Gastrocnemius medialis (tissue), 4 donors: ENCODE data around the gene IRAK2. TPM values are rescaled to one million over a fixed set of nuclear protein-coding genes. Genes with fewer than 3 reads are reported as not detected.

Source experiments
- ATAC-seq, 2 donors: fragments of 150-250 bp; one replicate each; pipeline ENCODE4 v1.9.1; 2016
- DNase-seq, 2 donors: peaks; one replicate each; pipeline ENCODE4 v3.0.0-alpha.2; 2019
- H3K27ac ChIP-seq, 4 donors: fragments of 200-600 bp; sonication (generic); 1 replicate in 1 of 4; 2 replicates in 3 of 4; pipeline ENCODE4 v1.5.1; 2016 to 2018; ENCODE audit warnings: mild to moderate bottlenecking in 2 of 4, moderate library complexity in 1 of 4
- H3K27me3 ChIP-seq, 3 donors: fragments of 200-600 bp; sonication (generic) in 2 of 3; 1 replicate in 1 of 3; 2 replicates in 2 of 3; pipeline versions ENCODE4 v1.5.1 to v1.6.0; 2016 to 2019; ENCODE audit warnings: mild to moderate bottlenecking in 1 of 3, moderate library complexity in 1 of 3
- H3K36me3 ChIP-seq, 2 donors: fragments of 200-600 bp; sonication (generic) in 1 of 2; one replicate each; pipeline ENCODE4 v1.5.1; 2017 to 2018
- H3K4me1 ChIP-seq, 2 donors: fragments of 200-600 bp; sonication (generic) in 1 of 2; one replicate each; pipeline ENCODE4 v1.5.1; 2016 to 2017; ENCODE audit warnings: mild to moderate bottlenecking in 2 of 2
- H3K4me3 ChIP-seq, 4 donors: fragments of 200-600 bp; sonication (generic) in 3 of 4; 1 replicate in 1 of 4; 2 replicates in 3 of 4; pipeline ENCODE4 v1.5.1; 2016 to 2019; ENCODE audit warnings: mild to moderate bottlenecking in 2 of 4
- H3K9me3 ChIP-seq, 3 donors: fragments of 200-600 bp; sonication (generic) in 2 of 3; 1 replicate in 1 of 3; 2 replicates in 2 of 3; pipeline ENCODE4 v1.5.1; 2016 to 2019
- POLR2A ChIP-seq, 2 donors: fragments of 450-650 bp; IDR thresholded peaks; one replicate each; pipeline ENCODE4 v1.6.1; 2017; ENCODE audit warnings: antibody characterized with exemption in 2 of 2, mild to moderate bottlenecking in 2 of 2, moderate library complexity in 2 of 2
- in situ Hi-C, 4 donors: fragments of 200-750 bp; cut with MboI; loops; one replicate each; pipeline versions ENCODE4 v1.15.0 to v1.8.0; 2017; ENCODE audit warnings: low sequenced_read_pairs in 4 of 4
- intact Hi-C: fragments of 100-400 bp; cut with DNase I; formaldehyde crosslinking; loops from one replicate; pipeline ENCODE4 v1.15.1; 2023; ENCODE audit warnings: low total_unique reads
- total RNA-seq, 4 donors: library from RNA; depleted of rRNA; stranded (reverse); fragments of >200 nt; gene quantifications; one replicate each; pipeline versions ENCODE4 v1.1.0 to v1.2.3, GENCODE V29; 2016
- TF ChIP-seq, protein P1 (sequence below), 5 experiments: fragments of 450-650 bp in 3 of 5; fragments of 200-600 bp in 2 of 5; sonication (generic) in 2 of 5; IDR thresholded peaks in 4 of 5; conservative IDR thresholded peaks in 1 of 5; 1 replicate in 4 of 5; 2 replicates in 1 of 5; pipeline ENCODE4 v1.5.1; 2016 to 2019; ENCODE audit warnings: antibody characterized with exemption in 5 of 5, mild to moderate bottlenecking in 3 of 5, moderate library complexity in 3 of 5

The IRAK2 gene
- total RNA-seq, 4 donors from 2014 or later, result 21.9 to 42.0 (median 25.8) TPM

DNA sequence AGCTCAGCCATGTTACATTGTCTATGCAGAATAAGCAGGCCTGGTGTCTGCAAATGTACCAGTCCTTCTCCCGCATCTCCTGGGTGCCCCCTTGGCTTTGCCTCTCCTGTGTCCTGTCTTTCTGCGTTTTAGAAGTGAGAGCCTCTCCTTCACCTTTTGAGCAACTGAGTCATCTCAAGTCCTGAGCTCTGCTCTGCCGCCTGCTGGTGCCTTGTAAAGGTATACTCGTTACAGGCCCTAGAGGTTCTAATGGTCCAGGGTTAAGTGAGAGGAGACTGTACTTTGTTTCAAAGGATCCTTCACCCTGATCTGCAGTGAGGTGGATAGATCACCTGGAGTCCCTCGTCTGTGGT lies 115.4 kb downstream of the IRAK2 start:
- no peak for ATAC-seq
- intact Hi-C loops, result no loop called here
- Histone ChIP-seq H3K27me3 (no peaks in the 10 kb centered on the region), H3K9me3 (no peaks in the 10 kb centered on the region), H3K27ac (no peak overlapping the region), H3K36me3 (peaks cover 0 to 72% of the 10 kb centered on the region in 2 donors), H3K4me3 (no peak overlapping the region), H3K4me1 (peaks cover 0 to 2% of the 10 kb centered on the region in 2 donors)
- no peak for TF ChIP-seq POLR2A (IDR thresholded peaks at IDR 0.05)
- TF ChIP-seq, protein P1, sequence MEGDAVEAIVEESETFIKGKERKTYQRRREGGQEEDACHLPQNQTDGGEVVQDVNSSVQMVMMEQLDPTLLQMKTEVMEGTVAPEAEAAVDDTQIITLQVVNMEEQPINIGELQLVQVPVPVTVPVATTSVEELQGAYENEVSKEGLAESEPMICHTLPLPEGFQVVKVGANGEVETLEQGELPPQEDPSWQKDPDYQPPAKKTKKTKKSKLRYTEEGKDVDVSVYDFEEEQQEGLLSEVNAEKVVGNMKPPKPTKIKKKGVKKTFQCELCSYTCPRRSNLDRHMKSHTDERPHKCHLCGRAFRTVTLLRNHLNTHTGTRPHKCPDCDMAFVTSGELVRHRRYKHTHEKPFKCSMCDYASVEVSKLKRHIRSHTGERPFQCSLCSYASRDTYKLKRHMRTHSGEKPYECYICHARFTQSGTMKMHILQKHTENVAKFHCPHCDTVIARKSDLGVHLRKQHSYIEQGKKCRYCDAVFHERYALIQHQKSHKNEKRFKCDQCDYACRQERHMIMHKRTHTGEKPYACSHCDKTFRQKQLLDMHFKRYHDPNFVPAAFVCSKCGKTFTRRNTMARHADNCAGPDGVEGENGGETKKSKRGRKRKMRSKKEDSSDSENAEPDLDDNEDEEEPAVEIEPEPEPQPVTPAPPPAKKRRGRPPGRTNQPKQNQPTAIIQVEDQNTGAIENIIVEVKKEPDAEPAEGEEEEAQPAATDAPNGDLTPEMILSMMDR (IDR thresholded peaks at IDR 0.05 in 4 of 5, conservative IDR thresholded peaks at IDR 0.05 in 1 of 5), result no peak
- no peak for DNase-seq
- in situ Hi-C loops, result no loop called here

DNA sequence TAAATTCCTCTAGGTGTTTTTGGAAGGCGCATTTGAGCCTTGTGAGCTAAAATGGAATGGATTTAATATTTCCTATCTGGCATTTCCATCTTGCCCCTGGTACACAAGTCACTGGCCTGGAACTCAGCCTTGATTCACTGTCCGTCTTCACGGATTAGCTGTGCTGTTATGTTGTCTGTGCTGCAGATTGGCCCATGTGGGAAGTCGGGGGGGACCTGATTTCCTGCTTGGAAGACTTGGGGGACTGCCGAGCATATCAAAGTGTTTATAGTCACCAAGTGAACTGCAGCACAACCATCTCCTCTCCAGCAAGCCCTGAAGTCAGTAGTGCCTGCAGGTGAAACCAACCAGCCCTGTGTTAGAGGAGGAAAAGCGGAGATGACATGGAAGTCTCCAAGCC lies 115.9 kb downstream of the IRAK2 start:
- in situ Hi-C loops, result no loop called here
- no peak for ATAC-seq
- H3K9me3 ChIP-seq, result no peaks in the 10 kb centered on the region
- no peak for DNase-seq
- TF ChIP-seq POLR2A (IDR thresholded peaks at IDR 0.05), result no peak
- TF ChIP-seq, protein P1 (IDR thresholded peaks at IDR 0.05 in 4 of 5, conservative IDR thresholded peaks at IDR 0.05 in 1 of 5), result no peak
- no peaks in the 10 kb centered on the region for H3K27me3 ChIP-seq
- intact Hi-C loops, result no loop called here
- no peaks in the 10 kb centered on the region for H3K4me1 ChIP-seq
- H3K27ac ChIP-seq, result no peak overlapping the region
- H3K4me3 ChIP-seq, result no peak overlapping the region
- H3K36me3 ChIP-seq, result peaks cover 0 to 76% of the 10 kb centered on the region in 2 donors

DNA sequence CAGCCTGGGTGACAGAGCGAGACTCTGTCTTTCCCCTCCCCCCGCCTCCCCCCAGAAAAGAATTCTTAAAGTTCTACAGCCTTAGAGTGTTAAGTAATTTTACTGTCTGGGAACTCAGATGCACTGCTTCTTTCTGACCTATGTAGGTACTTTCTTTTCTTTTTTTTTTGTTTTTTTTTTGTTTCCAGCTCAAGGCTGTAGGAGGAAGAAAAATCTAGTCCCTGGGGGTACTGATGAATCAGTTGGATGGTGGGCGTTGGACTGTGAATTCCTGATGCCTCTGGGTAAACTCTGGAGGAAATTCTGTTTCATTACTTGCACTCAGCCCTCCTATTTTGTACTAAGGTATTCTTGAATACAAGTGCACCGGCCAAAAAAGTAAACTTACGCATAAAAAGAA lies 117.2 kb downstream of the IRAK2 start:
- Histone ChIP-seq H3K9me3 (no peaks in the 10 kb centered on the region), H3K27ac (no peak overlapping the region), H3K4me1 (no peaks in the 10 kb centered on the region), H3K27me3 (no peaks in the 10 kb centered on the region), H3K4me3 (no peak overlapping the region), H3K36me3 (peaks cover 0 to 78% of the 10 kb centered on the region in 2 donors)
- intact Hi-C loops, result no loop called here
- in situ Hi-C loops, result no loop called here
- no peak for TF ChIP-seq POLR2A (IDR thresholded peaks at IDR 0.05)
- TF ChIP-seq, protein P1 (IDR thresholded peaks at IDR 0.05 in 4 of 5, conservative IDR thresholded peaks at IDR 0.05 in 1 of 5), result no peak
- ATAC-seq, result no peak
- DNase-seq, result no peak

DNA sequence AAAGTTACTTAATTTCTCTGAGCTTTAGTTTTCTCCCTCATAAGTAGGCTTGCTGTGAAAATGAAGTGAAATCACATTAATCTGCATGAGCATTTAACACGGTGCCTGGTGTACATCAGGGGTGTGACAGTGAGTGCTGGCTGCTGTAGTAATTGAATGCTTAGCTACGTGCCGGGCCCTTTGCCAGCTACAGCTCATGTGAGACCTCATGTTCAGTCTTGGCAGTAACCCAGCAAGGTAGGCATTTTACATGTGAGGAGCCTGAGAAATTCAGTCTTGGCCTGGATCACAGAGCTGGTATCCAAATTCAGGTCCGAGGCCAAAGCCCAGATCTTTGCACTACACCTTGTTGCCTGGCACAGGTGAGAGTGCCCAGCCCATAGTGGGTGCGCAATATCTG lies 118.9 kb downstream of the IRAK2 start:
- Histone ChIP-seq H3K27me3 (no peaks in the 10 kb centered on the region), H3K4me3 (no peak overlapping the region), H3K36me3 (peaks cover 0 to 76% of the 10 kb centered on the region in 2 donors), H3K4me1 (no peaks in the 10 kb centered on the region), H3K27ac (no peak overlapping the region), H3K9me3 (no peaks in the 10 kb centered on the region)
- TF ChIP-seq POLR2A (IDR thresholded peaks at IDR 0.05), result no peak
- TF ChIP-seq, protein P1 (IDR thresholded peaks at IDR 0.05 in 4 of 5, conservative IDR thresholded peaks at IDR 0.05 in 1 of 5), result no peak
- DNase-seq (no peak), ATAC-seq (no peak)
- in situ Hi-C loops (no loop called here), intact Hi-C loops (no loop called here)

DNA sequence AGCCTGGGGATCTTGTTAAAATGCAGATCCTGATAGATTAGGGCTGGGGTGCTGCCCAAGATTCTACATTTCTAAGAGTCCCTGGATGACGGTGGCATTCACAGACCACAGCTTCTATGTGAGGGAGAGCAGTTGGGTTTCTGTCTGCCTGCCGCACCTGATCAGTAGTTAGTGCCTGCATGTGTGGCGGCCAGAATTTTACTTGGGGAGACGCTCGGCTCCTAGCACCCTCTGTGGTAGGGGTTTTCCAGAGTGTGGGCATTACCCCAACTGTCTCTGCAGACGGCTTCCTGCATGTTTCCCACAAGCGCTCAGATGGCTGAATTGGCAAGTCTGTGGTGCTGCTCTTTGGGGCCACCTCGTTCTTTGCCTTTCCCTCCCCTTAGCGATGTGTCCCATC lies 119.8 kb downstream of the IRAK2 start:
- Histone ChIP-seq H3K4me1 (no peaks in the 10 kb centered on the region), H3K27ac (no peak overlapping the region), H3K4me3 (no peak overlapping the region), H3K36me3 (peaks cover 0 to 76% of the 10 kb centered on the region in 2 donors), H3K9me3 (no peaks in the 10 kb centered on the region), H3K27me3 (no peaks in the 10 kb centered on the region)
- intact Hi-C loops (no loop called here), in situ Hi-C loops (no loop called here)
- DNase-seq (no peak), ATAC-seq (no peak)
- TF ChIP-seq POLR2A (IDR thresholded peaks at IDR 0.05), result no peak
